Raji (cell line): ENCODE data around the gene PLEKHB1.

Experiments
- POLR2A ChIP-seq: IDR thresholded peaks from 2 replicates; pipeline ENCODE4 v1.6.1; 2011; ENCODE audit warnings: low read depth, low read length, control low read depth; ENCODE audit not compliant: insufficient read depth

PLEKHB1 gene

GRCh38 chr11:73637012-73637411, 9.4 kb upstream of the PLEKHB1 start:
- TF ChIP-seq POLR2A = no peak

GRCh38 chr11:73640592-73640991, 5.8 kb upstream of the PLEKHB1 start:
- TF ChIP-seq POLR2A = no peak

DNA sequence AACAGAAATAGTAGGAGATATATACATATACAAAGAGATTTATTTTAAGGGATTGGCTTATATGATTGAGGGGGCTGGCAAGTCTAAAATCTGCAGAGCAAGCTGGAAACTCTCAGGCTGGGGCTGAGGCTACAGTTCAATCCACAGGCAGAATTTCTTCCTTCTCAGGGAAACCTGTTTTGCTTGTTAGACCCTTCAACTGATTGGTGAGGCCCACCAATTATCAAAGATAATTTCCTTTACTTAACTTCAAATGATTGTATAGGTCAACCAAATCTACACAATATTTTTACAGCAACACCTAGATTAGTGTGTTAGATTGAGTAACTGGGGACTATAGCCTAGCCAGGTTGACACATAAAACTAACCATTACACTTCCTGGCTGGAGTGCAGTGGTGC, 4.7 kb upstream of the PLEKHB1 start:
- TF ChIP-seq POLR2A = no peak

- TF ChIP-seq POLR2A = no peak
Measured at GRCh38 chr11:73645121-73645969, 1.0 kb upstream of the PLEKHB1 start.

DNA sequence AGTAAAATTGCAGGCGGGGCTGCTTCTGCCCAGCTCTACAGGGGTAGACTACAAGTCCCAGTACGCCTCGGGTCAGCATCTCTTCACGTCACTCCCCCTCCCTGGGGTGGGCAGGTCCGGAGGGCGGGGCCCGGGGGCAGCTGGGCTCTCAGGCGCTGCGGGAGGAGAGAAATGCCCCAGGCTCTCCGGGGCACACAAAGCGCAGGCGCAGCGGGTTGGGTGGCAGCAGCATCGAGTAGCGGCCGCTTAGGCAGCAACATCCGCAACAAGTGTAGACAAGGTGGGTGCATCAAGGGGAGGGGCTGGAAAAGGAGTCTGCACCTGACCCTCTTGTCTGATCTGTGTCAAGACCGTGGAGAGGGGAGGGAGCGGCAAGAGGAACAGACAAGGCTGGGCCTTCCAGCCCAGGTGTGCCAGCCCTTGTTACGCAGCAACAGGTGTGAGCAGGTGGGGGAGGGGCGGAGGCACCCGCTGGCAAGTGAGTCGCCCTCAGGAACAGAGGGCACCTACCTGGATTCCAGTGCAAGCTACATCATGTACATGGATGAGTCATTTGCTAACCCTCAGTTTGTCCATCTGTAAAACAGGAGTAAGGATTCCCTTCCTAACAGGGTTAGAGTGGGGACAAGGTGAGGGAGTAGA, 1.2 kb downstream of the PLEKHB1 start:
- peak; percentile 47; the same call in 1 of the 2 replicates for TF ChIP-seq POLR2A

GRCh38 chr11:73648121-73648520, 1.7 kb downstream of the PLEKHB1 start:
- TF ChIP-seq POLR2A = no peak

- no peak for TF ChIP-seq POLR2A
Measured at GRCh38 chr11:73648571-73649046, 2.2 kb downstream of the PLEKHB1 start.

DNA sequence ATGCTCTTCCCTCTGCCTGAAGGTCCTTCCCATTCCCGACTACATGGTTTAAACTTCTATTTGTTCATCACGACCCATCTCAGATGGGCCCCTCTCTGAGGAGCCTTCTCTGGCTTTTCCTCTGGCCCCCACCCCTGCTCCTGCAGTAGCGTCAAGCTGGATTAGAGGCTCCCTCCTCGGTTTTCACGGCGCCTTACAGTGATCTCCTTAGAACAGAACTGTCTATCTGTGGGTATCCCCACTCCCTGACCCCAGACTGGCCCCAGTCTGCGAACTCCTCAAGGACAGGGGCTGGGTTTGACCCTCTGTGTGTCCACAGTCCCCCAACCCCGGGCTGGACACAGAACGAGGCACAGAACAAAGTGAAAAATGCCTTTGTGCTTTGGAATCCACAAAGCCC, 2.8 kb downstream of the PLEKHB1 start:
- TF ChIP-seq POLR2A = no peak

DNA sequence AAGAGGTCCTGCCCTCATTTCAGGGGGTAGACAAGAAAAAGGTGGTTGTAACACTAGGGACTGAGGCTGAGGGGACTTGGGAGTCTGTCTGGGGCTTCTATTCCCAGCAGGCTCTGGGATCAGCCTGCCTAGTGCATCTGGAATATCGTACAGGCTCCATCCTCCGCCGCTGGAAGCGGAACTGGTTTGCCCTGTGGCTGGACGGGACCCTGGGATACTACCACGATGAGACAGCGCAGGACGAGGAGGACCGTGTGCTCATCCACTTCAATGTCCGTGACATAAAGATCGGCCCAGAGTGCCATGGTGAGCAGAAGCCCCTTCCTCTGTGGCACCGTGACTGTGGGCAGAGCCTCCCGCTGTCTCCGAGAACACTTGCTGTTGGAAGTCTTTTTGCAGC, 4.0 kb downstream of the PLEKHB1 start:
- no peak for TF ChIP-seq POLR2A

- no peak for TF ChIP-seq POLR2A
Measured at GRCh38 chr11:73651252-73651651, 4.9 kb downstream of the PLEKHB1 start.

- no peak for TF ChIP-seq POLR2A
Measured at GRCh38 chr11:73651661-73652045, 5.3 kb downstream of the PLEKHB1 start.

GRCh38 chr11:73652046-73652730, 5.8 kb downstream of the PLEKHB1 start:
- no peak for TF ChIP-seq POLR2A

- no peak for TF ChIP-seq POLR2A
Measured at GRCh38 chr11:73652856-73653559, 6.6 kb downstream of the PLEKHB1 start.

GRCh38 chr11:73653996-73654395, 7.6 kb downstream of the PLEKHB1 start:
- no peak for TF ChIP-seq POLR2A

- no peak for TF ChIP-seq POLR2A
Measured at GRCh38 chr11:73654482-73655021, 8.2 kb downstream of the PLEKHB1 start.
